GM12873 (cell line): ENCODE data around the gene NPPC.

Source experiments
- TF ChIP-seq, protein P1 (sequence below): IDR thresholded peaks from 2 replicates; pipeline ENCODE4 v1.5.1; 2012; ENCODE audit warnings: low read depth, mild to moderate bottlenecking, moderate library complexity, low read length, control low read depth; ENCODE audit not compliant: insufficient read depth; ENCODE audit errors: missing control alignments

NPPC gene

DNA sequence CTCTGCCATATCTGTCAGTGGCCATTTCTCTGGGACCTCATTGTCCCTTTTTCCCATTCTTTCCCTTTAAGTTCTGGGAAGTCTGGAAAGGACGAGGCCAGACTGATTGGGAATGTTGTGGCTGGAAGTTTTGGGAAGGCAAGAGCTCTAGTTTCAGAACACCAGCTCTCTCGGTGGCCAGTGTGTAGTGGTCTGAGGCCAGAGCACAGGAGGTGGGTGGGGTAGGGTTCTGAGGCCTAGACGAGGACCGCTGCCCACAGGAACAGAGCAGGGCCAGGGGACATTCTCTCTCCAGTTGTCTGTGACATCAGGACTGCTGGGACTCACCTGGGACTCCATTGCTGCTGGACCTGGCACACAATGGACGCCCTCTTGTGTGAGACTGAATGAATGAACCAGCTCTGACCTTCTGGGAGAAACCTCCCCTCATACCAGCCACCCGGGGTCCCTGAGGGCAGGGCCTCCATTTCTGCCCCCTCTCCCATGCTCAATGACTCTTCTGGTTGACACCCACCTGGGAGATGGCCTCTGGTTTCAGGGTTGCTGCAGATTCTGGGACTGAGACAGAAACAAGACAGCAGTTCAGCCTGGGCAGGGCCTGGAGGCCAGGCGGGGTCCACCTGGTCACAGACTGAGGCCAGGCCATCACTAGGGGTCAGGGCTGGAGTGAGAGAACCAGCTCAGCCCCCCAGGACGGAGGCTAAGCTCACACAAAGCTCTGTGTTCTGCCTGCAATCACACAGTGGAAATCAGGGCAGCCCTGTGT lies 8.4 kb upstream of the NPPC start:
- TF ChIP-seq, protein P1, sequence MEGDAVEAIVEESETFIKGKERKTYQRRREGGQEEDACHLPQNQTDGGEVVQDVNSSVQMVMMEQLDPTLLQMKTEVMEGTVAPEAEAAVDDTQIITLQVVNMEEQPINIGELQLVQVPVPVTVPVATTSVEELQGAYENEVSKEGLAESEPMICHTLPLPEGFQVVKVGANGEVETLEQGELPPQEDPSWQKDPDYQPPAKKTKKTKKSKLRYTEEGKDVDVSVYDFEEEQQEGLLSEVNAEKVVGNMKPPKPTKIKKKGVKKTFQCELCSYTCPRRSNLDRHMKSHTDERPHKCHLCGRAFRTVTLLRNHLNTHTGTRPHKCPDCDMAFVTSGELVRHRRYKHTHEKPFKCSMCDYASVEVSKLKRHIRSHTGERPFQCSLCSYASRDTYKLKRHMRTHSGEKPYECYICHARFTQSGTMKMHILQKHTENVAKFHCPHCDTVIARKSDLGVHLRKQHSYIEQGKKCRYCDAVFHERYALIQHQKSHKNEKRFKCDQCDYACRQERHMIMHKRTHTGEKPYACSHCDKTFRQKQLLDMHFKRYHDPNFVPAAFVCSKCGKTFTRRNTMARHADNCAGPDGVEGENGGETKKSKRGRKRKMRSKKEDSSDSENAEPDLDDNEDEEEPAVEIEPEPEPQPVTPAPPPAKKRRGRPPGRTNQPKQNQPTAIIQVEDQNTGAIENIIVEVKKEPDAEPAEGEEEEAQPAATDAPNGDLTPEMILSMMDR, result no peak

DNA sequence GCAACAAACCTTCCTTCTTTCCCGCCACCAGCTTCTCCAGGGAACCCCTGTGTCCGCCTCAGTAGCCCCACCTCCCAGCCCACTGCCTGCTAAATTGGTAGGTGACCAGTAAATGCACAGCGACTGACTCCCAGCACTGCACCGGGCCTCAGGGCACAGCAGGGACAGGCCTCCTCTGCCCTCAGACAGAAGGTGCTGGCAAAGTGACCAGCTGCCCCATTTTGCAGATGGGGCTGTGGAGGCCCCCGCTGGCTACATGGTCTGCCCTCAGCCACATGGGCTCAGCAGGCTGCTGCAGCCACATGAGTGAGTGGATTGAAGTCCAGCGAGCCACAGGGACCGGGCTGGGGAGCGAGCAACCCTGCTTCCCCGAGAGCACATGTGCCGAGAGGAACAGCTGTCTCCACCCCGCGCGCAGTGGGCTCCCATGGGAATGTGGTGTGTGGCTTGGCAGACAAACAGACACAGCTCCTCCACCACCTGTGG lies 7.8 kb upstream of the NPPC start:
- TF ChIP-seq, protein P1, result no peak

DNA sequence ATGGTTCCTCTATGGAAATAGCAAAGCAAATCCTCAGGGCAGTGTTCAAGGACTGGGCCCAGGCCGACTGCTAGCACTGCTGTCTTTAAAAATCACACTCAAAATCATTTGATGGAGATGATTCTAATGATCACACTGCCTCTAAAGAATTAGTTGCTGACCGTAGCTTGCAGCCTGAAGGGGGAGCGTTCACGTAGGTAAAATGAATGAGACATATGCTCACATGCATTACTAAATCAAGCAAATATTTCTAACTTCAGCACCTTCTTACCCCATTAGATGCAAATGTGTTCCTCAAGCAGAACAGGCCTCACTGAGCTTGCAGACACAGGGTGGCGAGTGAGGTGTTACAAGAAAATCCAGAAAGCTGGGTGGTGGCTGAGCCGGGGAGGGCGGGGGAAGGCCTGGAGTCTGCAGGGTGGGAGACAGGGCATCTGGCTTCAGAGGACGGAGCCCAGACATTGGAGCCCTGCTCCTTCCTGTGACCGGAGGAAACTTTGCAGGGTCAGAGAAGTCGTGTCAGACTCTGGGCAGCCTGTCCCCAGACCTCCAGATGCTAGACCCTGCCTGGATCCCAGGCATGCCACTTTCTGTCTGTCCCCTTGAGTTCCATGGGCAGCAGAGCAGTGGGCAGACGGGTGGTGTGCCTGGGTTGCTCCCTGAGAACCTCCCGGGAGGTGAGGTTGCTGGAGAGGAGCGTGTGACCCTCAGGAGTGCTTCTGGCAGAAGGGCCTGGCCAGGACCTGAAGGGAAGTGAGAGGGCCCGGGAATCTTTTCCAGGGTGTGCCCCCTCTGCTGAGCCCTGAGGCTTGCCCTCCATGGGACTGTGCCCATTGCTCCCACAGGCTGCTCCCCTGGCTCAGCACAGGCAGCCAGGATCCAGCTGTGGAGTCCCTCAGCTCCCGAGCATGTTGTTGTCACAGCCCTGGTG lies 7.1 kb upstream of the NPPC start:
- TF ChIP-seq, protein P1, result no peak

DNA sequence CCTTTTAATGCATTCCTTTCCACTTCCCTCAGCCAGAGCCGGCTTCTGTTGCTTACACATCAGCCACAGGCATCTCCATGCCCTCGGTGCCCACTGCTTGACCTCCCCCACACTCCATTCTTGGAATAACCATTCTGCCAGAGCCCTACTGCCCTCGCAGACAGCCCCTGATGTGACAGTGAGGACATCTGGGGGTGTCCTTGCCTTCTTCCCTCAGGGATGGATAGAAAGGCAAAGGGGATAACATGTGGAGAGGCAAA lies 6.4 kb upstream of the NPPC start:
- TF ChIP-seq, protein P1, result no peak

DNA sequence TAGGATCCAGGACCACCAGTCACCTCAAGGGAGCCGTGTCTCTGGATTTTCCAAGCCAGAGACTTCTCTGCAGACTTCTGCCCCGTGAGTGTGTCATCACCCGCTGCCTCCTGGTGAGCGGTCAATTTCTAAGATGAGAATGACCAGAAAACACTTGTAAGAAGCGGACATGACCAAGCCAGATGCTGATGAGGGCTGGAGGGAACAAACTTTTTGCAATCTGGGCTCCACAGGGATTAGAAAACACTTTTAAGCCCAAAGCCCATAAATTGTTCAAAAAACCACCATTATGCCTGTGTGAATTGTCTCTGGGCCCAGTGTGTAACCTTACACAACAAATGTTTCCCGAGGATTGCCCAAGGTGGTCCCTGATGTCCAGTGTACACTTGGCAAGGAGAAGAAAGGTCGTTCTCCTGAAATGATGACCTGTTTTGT lies 5.3 kb upstream of the NPPC start:
- TF ChIP-seq, protein P1, result no peak

DNA sequence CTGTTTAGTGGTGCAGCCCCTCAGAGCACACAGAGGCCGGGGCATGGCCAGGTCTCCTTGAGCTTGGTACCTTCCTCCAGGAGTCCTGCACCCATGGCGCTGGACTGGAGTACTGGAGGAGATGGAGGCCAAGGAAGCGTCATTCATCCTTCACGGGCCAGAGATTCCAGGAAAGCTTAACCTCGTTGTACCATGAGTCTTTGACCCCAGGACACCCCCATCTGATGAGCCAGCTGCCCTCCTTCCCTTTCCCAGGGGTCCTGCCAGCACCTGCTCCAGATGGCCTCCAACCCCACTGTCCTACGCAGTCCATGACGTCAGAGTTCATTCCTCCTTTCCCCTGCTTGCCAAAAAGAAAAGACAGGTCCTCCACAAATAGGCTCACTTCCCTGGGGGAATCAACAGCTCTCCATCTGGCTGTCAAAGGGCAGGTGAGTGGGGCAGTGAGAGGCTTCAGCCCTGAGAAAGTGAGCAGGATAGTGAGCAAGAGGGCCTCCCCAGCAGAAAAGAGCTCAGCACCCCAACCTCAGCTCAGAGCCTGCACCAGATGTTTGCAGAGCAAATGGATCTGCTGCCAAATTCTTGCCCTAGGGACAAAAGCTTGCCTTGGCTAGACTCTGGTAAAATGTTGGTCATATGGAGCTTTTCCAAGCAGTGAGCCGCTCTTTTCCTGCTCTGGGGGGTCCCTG lies 4.5 kb upstream of the NPPC start:
- TF ChIP-seq, protein P1, result no peak
